GM13976 (cell line): ENCODE results near the gene WNK2.

Experiments used
- DNase-seq: peaks from one replicate; pipeline ENCODE4 v3.0.0; 2012; ENCODE audit warnings: low spot score
- in situ Hi-C: fragments of 300-500 bp; cut with MboI; formaldehyde crosslinking; loops from one replicate; pipeline ENCODE4 v1.12.0; 2022; ENCODE audit warnings: low sequenced_read_pairs, mixed read lengths, inconsistent platforms; ENCODE audit not compliant: unreplicated experiment
- TF ChIP-seq, protein P1 (sequence below): IDR thresholded peaks from 2 replicates; pipeline ENCODE4 v1.5.1; 2012; ENCODE audit warnings: borderline replicate concordance, mild to moderate bottlenecking; ENCODE audit not compliant: insufficient read depth; ENCODE audit errors: extremely low read depth, missing control alignments, control extremely low read depth

Gene WNK2

DNA sequence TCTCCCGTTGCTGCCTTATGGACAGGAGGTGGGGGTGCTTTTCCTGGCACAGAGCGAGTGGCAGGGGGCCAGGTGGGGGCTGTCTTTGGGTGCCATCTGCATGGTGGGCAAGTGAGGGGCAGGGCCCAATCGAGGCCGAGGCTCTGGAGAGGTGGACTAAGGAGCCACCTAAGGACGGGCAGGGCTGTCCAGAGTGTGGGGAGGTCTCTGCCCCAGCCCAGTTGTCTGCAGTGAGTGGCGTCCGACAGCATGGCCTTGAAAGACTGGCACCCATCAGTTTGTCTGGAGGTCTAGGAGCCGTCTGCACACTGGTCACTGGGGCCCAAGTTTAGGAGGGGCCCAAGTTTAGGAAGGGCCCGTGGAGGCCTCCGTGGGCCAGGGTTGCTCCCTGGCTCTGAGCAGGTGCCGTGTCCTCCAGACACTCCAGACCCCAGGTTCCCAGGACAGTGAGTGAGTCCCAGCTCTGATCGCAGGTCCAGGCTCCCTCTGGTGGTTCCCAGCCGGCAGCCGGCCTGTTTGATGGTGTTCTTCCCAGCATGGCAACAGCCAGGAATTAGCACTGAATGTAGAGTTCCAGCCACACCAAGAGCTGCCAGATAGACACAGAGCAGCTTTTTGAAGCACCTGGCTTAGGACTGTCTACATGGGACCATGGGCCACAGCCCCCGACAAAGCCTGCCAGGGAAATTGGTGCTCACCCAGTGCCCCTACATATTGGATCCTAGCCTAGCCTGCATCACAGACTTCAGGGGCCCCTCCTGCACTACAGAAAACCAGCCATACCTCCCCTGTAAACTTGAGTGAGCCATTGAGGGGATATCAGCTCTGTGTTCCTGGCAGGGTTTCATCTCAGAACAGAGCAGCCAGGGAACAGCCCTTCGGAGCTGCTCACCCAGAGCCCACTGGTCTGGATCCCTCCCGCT, 120.9 kb downstream of the WNK2 start:
- no peak for DNase-seq
- TF ChIP-seq, protein P1, sequence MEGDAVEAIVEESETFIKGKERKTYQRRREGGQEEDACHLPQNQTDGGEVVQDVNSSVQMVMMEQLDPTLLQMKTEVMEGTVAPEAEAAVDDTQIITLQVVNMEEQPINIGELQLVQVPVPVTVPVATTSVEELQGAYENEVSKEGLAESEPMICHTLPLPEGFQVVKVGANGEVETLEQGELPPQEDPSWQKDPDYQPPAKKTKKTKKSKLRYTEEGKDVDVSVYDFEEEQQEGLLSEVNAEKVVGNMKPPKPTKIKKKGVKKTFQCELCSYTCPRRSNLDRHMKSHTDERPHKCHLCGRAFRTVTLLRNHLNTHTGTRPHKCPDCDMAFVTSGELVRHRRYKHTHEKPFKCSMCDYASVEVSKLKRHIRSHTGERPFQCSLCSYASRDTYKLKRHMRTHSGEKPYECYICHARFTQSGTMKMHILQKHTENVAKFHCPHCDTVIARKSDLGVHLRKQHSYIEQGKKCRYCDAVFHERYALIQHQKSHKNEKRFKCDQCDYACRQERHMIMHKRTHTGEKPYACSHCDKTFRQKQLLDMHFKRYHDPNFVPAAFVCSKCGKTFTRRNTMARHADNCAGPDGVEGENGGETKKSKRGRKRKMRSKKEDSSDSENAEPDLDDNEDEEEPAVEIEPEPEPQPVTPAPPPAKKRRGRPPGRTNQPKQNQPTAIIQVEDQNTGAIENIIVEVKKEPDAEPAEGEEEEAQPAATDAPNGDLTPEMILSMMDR = peak; percentile 17
- in situ Hi-C loops = loop anchor here (5.0 kb wide), 1 partner anchor 143 kb away; no protein-coding TSS in a partner anchor

- in situ Hi-C loops = no loop called here
- TF ChIP-seq, protein P1 = no peak
- no peak for DNase-seq
These were observed 121.6 kb downstream of the WNK2 start for GRCh38 chr9:93305497-93306020.

- in situ Hi-C loops = no loop called here
- TF ChIP-seq, protein P1 = no peak
- DNase-seq = no peak
These were observed 122.1 kb downstream of the WNK2 start for GRCh38 chr9:93306081-93306480.

GRCh38 chr9:93306579-93307091, 122.7 kb downstream of the WNK2 start:
- no peak for DNase-seq
- in situ Hi-C loops = no loop called here
- TF ChIP-seq, protein P1 = no peak

DNA sequence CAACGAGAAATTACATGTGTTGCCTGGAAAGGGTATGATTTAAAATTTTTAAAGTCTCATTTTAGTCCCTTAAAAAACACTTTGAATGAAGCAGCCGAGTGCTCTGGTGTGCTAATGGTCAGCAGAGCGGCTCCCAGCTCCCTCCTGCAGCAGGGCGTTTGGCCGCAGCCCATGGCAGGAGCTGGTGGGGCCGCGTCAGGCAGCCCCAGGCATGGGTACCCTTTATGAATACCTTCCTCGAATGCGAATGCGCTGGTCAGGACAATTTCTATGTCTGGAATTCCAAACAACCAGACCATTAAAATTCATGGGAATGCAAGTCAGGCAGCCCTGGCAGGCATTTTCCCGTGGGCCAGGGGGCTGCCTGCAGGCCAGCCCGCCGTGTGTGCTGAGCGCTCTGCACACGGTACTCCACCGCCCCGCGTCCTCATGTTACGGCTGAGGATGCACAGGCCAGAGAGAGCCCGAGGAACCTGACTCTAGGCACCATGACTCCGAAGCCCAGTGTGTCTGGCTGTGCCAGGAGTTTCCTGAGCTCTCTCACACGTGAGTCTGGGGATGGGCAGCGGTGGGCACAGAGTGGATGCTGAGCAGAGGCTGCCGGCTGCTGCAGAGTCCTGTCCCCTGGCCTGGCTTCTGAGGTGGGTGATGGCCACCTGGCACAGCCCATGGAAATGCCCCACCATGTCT, 123.7 kb downstream of the WNK2 start:
- in situ Hi-C loops = no loop called here
- DNase-seq = no peak
- TF ChIP-seq, protein P1 = no peak

- in situ Hi-C loops = no loop called here
- TF ChIP-seq, protein P1 = no peak
- DNase-seq = no peak
These were observed 124.2 kb downstream of the WNK2 start for GRCh38 chr9:93308158-93308602.
